CD8-positive, alpha-beta memory T cell (primary cell): ENCODE data around the gene CHORDC1. TPM values are rescaled to one million over a fixed set of nuclear protein-coding genes. Genes with fewer than 3 reads are reported as not detected.
"Not testable (repeated sequence)": the region's sequence is repeated elsewhere in the genome, so short reads cannot be mapped to it uniquely, and the experiment has no call there.

ENCODE experiments used
- CTCF ChIA-PET: fragments of 350-600 bp; sonication (Branson Sonifier 250); formaldehyde crosslinking; loops from one replicate; lab custom pipeline; 2021; ENCODE audit warnings: antibody characterized with exemption; lab: Charles Lee
- POLR2A ChIA-PET: fragments of 350-600 bp; sonication (Branson Sonifier 250); formaldehyde crosslinking; loops from one replicate; lab custom pipeline; 2021; ENCODE audit warnings: antibody characterized with exemption; lab: Charles Lee
- DNase-seq, 5 donors: peaks; one replicate each; pipeline versions ENCODE4 v3.0.0 to v3.0.0-alpha.2; 2020 to 2022; ENCODE audit warnings: mixed read lengths in 1 of 5
- H3K27ac ChIP-seq: one replicate; pipeline ENCODE4 v1.7.0; 2013; ENCODE audit warnings: low read depth, mild to moderate bottlenecking, low read length, moderate library complexity
- H3K27me3 ChIP-seq: 2 replicates; pipeline ENCODE4 v1.7.0; 2013; ENCODE audit warnings: low read length, mild to moderate bottlenecking; ENCODE audit not compliant: insufficient read depth, poor library complexity, severe bottlenecking
- H3K36me3 ChIP-seq: 2 replicates; pipeline ENCODE4 v1.7.0; 2013; ENCODE audit warnings: mild to moderate bottlenecking, low read length, moderate library complexity; ENCODE audit not compliant: insufficient read depth
- H3K4me1 ChIP-seq: 2 replicates; pipeline ENCODE4 v1.7.0; 2013; ENCODE audit warnings: mild to moderate bottlenecking, low read length, moderate library complexity; ENCODE audit not compliant: insufficient read depth
- H3K4me3 ChIP-seq: 2 replicates; pipeline ENCODE4 v1.7.0; 2013; ENCODE audit warnings: mild to moderate bottlenecking, low read length
- H3K9me3 ChIP-seq: 2 replicates; pipeline ENCODE4 v1.7.0; 2013; ENCODE audit warnings: mild to moderate bottlenecking, low read length
- H3K27ac Mint-ChIP-seq, 8 donors: one replicate each; pipeline ENCODE4 v1.8.0; 2020 to 2021; ENCODE audit warnings: mixed read lengths in 8 of 8, mild to moderate bottlenecking in 6 of 8, inconsistent platforms in 3 of 8, moderate library complexity in 3 of 8
- H3K27me3 Mint-ChIP-seq, 2 donors: one replicate each; pipeline ENCODE4 v1.8.0; 2020 to 2021; ENCODE audit warnings: mixed read lengths in 2 of 2, mild to moderate bottlenecking in 1 of 2, moderate library complexity in 1 of 2
- H3K36me3 Mint-ChIP-seq, 3 donors: one replicate each; pipeline ENCODE4 v1.8.0; 2020 to 2021; ENCODE audit warnings: mixed read lengths in 3 of 3, inconsistent platforms in 1 of 3, mild to moderate bottlenecking in 1 of 3
- H3K4me1 Mint-ChIP-seq, 3 donors: one replicate each; pipeline ENCODE4 v1.8.0; 2020 to 2021; ENCODE audit warnings: mixed read lengths in 3 of 3, inconsistent platforms in 1 of 3, mild to moderate bottlenecking in 1 of 3
- H3K4me3 Mint-ChIP-seq, 7 donors: one replicate each; pipeline ENCODE4 v1.8.0; 2020 to 2021; ENCODE audit warnings: mixed read lengths in 7 of 7, mild to moderate bottlenecking in 6 of 7, moderate library complexity in 4 of 7, inconsistent platforms in 2 of 7
- H3K9me3 Mint-ChIP-seq, 5 donors: one replicate each; pipeline ENCODE4 v1.8.0; 2020 to 2022; ENCODE audit warnings: mixed read lengths in 5 of 5, mild to moderate bottlenecking in 3 of 5, moderate library complexity in 2 of 5, inconsistent platforms in 1 of 5
- polyA plus RNA-seq: library from polyadenylated mRNA; unstranded; fragments of 300-500 nt; fragmentation: Illumina TruSeq; gene quantifications from one replicate; pipeline ENCODE4 v1.2.3, GENCODE V29; 2021
- total RNA-seq, 2 experiments: library from RNA; stranded (reverse); gene quantifications; one replicate each; pipeline ENCODE4 v1.2.3, GENCODE V29; 2021

The CHORDC1 gene
- total and polyA plus RNA-seq, 3 experiments from 2014 or later, result 31.9 to 121 (median 115) TPM

DNA sequence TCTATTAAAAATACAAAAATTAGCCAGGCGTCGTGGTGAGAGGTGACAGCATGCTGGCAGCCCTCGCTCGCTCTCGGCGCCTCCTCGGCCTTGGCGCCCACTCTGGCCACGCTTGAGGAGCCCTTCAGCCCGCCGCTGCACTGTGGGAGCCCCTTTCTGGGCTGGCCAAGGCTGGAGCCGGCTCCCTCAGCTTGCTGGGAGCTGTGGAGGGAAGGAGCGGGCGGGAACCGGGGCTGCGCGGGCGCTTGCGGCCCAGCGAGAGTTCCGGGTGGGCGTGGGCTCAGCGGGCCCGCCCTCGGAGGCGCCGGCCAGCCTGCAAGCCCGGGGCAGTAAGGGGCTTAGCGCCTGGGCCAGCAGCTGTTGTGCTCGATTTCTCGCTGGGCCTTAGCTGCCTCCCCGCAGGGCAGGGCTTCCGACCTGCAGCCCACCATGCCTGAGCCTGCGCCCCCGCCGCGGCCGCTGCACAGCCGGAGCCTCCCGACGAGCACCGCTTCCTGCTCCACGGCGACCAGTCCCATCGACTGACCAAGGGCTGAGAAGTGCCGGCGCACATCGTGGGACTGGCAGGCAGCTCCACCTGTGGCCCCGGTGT, 55.8 kb downstream of the CHORDC1 start:
- POLR2A ChIA-PET, H3K4me3 ChIP-seq, CTCF ChIA-PET, H3K4me1 ChIP-seq, H3K9me3 ChIP-seq, DNase-seq, H3K27me3 ChIP-seq, H3K36me3 ChIP-seq, H3K27ac ChIP-seq, H3K9me3 Mint-ChIP-seq, H3K36me3 Mint-ChIP-seq, H3K4me3 Mint-ChIP-seq, H3K27ac Mint-ChIP-seq, H3K4me1 Mint-ChIP-seq: not testable (repeated sequence)
- H3K27me3 Mint-ChIP-seq, result peaks cover 0 to 11% of the 10 kb centered on the region in 2 donors

Other genes starting within 250 kb of the CHORDC1 start
- not detected for gene TRIM49C, start 191.9 kb downstream of the CHORDC1 start, total RNA-seq
- not detected for gene TRIM49C, start 191.9 kb downstream of the CHORDC1 start, polyA plus RNA-seq
- not detected for gene UBTFL1, start 137.1 kb downstream of the CHORDC1 start, total RNA-seq
- gene UBTFL1, start 137.1 kb downstream of the CHORDC1 start, polyA plus RNA-seq, result not detected
- gene NAALAD2, start 88.4 kb downstream of the CHORDC1 start, total RNA-seq, result not detected
- not detected for gene NAALAD2, start 88.4 kb downstream of the CHORDC1 start, polyA plus RNA-seq